ENCODE data around the gene MAPKAP1. TPM values are rescaled to one million over a fixed set of nuclear protein-coding genes. Genes with fewer than 3 reads are reported as not detected.
"Not testable (repeated sequence)": the region's sequence is repeated elsewhere in the genome, so short reads cannot be mapped to it uniquely, and the experiment has no call there.

Gene MAPKAP1
- total RNA-seq, 1 donor from 2014 or later: 49.6 TPM

GRCh38 chr9:125574126-125574877, 132.7 kb downstream of the MAPKAP1 start:
- no peaks in the 10 kb centered on the region for H3K27me3 ChIP-seq
- H3K4me1 ChIP-seq: peaks cover 0 to 5% of the 10 kb centered on the region in 2 donors
- no peaks in the 10 kb centered on the region for H3K36me3 ChIP-seq
- DNase-seq (ENCODE audit: low spot score in 2 of 2): no peak
- no peak overlapping the region for H3K4me3 ChIP-seq
- no peak overlapping the region for H3K27ac ChIP-seq
- intact Hi-C loops (cut with DNase I): no loop called here
- H3K9me3 ChIP-seq: no peaks in the 10 kb centered on the region
- TF ChIP-seq CTCF (IDR thresholded peaks at IDR 0.05): no peak

DNA sequence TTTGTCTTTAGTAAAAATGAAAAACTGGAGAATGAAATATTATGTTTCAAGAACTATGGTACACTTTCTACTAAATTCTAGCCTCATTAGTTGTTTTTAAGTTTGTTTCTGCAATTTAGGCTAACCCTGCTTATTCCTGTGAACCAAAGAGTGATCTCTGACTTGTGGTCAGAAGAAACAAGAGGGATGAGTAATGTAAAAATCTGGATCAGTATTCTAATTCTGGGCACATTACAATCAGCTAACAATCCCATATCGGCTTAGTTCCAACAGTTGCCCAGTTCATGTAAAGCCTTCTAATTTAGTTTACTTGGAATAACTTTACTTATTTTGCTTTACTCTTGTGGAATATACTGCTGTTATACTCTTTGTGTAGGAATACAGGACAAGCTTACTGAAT, 134.5 kb downstream of the MAPKAP1 start:
- H3K4me1 ChIP-seq; intact Hi-C loops (cut with DNase I); H3K36me3 ChIP-seq; H3K4me3 ChIP-seq; H3K9me3 ChIP-seq; DNase-seq (ENCODE audit: low spot score in 2 of 2); H3K27me3 ChIP-seq; H3K27ac ChIP-seq: not testable (repeated sequence)

DNA sequence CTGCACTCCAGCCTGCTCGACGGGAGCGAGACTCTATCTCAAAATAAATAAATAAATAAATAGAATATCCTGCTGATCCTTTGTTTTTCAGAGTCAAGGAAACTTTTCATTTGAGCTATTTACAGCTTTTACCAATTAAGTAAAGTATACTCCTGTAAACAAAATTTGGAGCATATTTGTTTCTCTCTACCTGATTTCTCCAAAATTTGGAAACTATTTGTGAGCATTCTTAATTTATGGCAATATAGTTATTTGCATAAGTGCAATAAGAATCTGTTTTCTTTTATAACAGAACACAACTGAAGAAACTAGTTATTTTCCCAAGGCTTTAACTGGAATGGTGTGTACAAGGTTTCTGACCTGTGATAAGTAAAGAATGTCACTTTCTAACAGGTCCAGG, 135.2 kb downstream of the MAPKAP1 start:
- H3K27me3 ChIP-seq; intact Hi-C loops (cut with DNase I); H3K36me3 ChIP-seq; H3K27ac ChIP-seq; H3K4me1 ChIP-seq; H3K4me3 ChIP-seq; DNase-seq (ENCODE audit: low spot score in 2 of 2); H3K9me3 ChIP-seq: not testable (repeated sequence)

GRCh38 chr9:125570246-125570645, 136.8 kb downstream of the MAPKAP1 start:
- no peaks in the 10 kb centered on the region for H3K9me3 ChIP-seq
- no peak overlapping the region for H3K4me3 ChIP-seq
- H3K4me1 ChIP-seq: no peaks in the 10 kb centered on the region
- H3K27ac ChIP-seq: no peak overlapping the region
- H3K36me3 ChIP-seq: no peaks in the 10 kb centered on the region
- intact Hi-C loops (cut with DNase I): no loop called here
- no peaks in the 10 kb centered on the region for H3K27me3 ChIP-seq
- no peak for TF ChIP-seq CTCF (IDR thresholded peaks at IDR 0.05)
- DNase-seq (ENCODE audit: low spot score in 2 of 2): no peak

DNA sequence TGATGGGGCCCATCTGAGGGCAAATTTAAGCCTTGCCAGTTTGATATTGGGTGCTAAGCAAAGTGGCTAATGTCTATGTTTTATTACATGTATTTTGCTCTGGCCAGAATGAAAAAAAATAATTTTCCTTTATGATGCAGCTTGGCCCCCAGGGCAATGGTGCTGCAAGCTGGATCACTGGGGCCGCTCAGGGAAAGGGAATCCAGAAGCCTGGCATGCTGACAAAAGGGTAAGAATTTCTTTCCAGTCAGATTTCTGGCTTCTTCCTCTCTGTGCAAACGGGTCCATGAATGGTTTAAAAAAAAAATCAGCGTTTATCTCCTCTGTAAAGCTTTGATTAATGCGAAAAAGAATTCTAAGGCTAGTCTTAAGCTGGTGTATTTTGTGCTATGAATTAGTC, 138.4 kb downstream of the MAPKAP1 start:
- no peak for DNase-seq (ENCODE audit: low spot score in 2 of 2)
- H3K27ac ChIP-seq: no peak overlapping the region
- no peak for TF ChIP-seq CTCF (IDR thresholded peaks at IDR 0.05)
- H3K4me3 ChIP-seq: no peak overlapping the region
- H3K9me3 ChIP-seq: no peaks in the 10 kb centered on the region
- H3K4me1 ChIP-seq: no peaks in the 10 kb centered on the region
- no peaks in the 10 kb centered on the region for H3K27me3 ChIP-seq
- H3K36me3 ChIP-seq: no peaks in the 10 kb centered on the region
- intact Hi-C loops (cut with DNase I): no loop called here

GRCh38 chr9:125566051-125566450, 141.0 kb downstream of the MAPKAP1 start:
- H3K36me3 ChIP-seq; intact Hi-C loops (cut with DNase I); H3K4me1 ChIP-seq; H3K4me3 ChIP-seq; DNase-seq (ENCODE audit: low spot score in 2 of 2); H3K9me3 ChIP-seq; H3K27ac ChIP-seq; H3K27me3 ChIP-seq: not testable (repeated sequence)

GRCh38 chr9:125565126-125565525, 141.9 kb downstream of the MAPKAP1 start:
- Histone ChIP-seq H3K27me3 (no peaks in the 10 kb centered on the region), H3K36me3 (no peaks in the 10 kb centered on the region), H3K4me3 (no peak overlapping the region), H3K27ac (no peak overlapping the region), H3K4me1 (no peaks in the 10 kb centered on the region), H3K9me3 (no peaks in the 10 kb centered on the region)
- DNase-seq (ENCODE audit: low spot score in 2 of 2): no peak
- no peak for TF ChIP-seq CTCF (IDR thresholded peaks at IDR 0.05)
- intact Hi-C loops (cut with DNase I): no loop called here

Data from ascending aorta (tissue), 2 donors.